GM19099 (cell line): ENCODE measurements around the gene RAD51B.

Source experiments
- POLR2A ChIP-seq: IDR thresholded peaks from 3 replicates; pipeline ENCODE4 v1.6.1; 2011; ENCODE audit warnings: low read depth; ENCODE audit not compliant: insufficient read length; ENCODE audit errors: extremely low read depth

The RAD51B gene

GRCh38 chr14:68337279-68337678 lies 517.7 kb downstream of the RAD51B start:
- no peak for TF ChIP-seq POLR2A

- no peak for TF ChIP-seq POLR2A
Observed at GRCh38 chr14:68340262-68340661, 520.7 kb downstream of the RAD51B start.

- TF ChIP-seq POLR2A = no peak
Observed at GRCh38 chr14:68341411-68342212, 522.0 kb downstream of the RAD51B start.

- no peak for TF ChIP-seq POLR2A
Observed at GRCh38 chr14:68342216-68342763, 522.7 kb downstream of the RAD51B start.

- no peak for TF ChIP-seq POLR2A
Observed at GRCh38 chr14:68343534-68344118, 524.0 kb downstream of the RAD51B start.

GRCh38 chr14:68345738-68346137 lies 526.2 kb downstream of the RAD51B start:
- TF ChIP-seq POLR2A = no peak

GRCh38 chr14:68346556-68347343 lies 527.2 kb downstream of the RAD51B start:
- TF ChIP-seq POLR2A = no peak

- no peak for TF ChIP-seq POLR2A
Observed at GRCh38 chr14:68349900-68350629, 530.5 kb downstream of the RAD51B start.

- TF ChIP-seq POLR2A = no peak
Observed at GRCh38 chr14:68355415-68355814, 535.8 kb downstream of the RAD51B start.

- no peak for TF ChIP-seq POLR2A
Observed at GRCh38 chr14:68357777-68358176, 538.2 kb downstream of the RAD51B start.

GRCh38 chr14:68358500-68358899 lies 538.9 kb downstream of the RAD51B start:
- TF ChIP-seq POLR2A = no peak

GRCh38 chr14:68359022-68359836 lies 539.6 kb downstream of the RAD51B start:
- no peak for TF ChIP-seq POLR2A

GRCh38 chr14:68359837-68360552 lies 540.4 kb downstream of the RAD51B start:
- no peak for TF ChIP-seq POLR2A

- no peak for TF ChIP-seq POLR2A
Observed at GRCh38 chr14:68361231-68361630, 541.7 kb downstream of the RAD51B start.

- TF ChIP-seq POLR2A = no peak
Observed at GRCh38 chr14:68362846-68363245, 543.3 kb downstream of the RAD51B start.
